KMS-11 (cell line): ENCODE data around the gene XDH.

Source experiments
- H2AFZ ChIP-seq: fragments of 200-600 bp; sonication (generic); 2 replicates; pipeline ENCODE4 v1.6.1; 2016; ENCODE audit warnings: antibody characterized with exemption, mixed run types, low read depth
- H3K27ac ChIP-seq: fragments of 200-600 bp; sonication (generic); 2 replicates; pipeline ENCODE4 v1.6.1; 2016; ENCODE audit warnings: mild to moderate bottlenecking, mixed run types
- H3K27me3 ChIP-seq: fragments of 200-600 bp; sonication (generic); 2 replicates; pipeline ENCODE4 v1.6.1; 2017; ENCODE audit warnings: mild to moderate bottlenecking, low read depth, mixed run types, moderate library complexity; ENCODE audit not compliant: insufficient read depth
- H3K36me3 ChIP-seq: fragments of 200-600 bp; sonication (generic); 2 replicates; pipeline ENCODE4 v1.6.1; 2017; ENCODE audit warnings: mild to moderate bottlenecking, mixed run types; ENCODE audit not compliant: insufficient read depth
- H3K4me1 ChIP-seq: fragments of 200-600 bp; sonication (generic); 2 replicates; pipeline ENCODE4 v1.6.1; 2016; ENCODE audit warnings: mild to moderate bottlenecking, low read depth, mixed run types; ENCODE audit not compliant: poor library complexity, severe bottlenecking
- H3K4me2 ChIP-seq: fragments of 200-600 bp; sonication (generic); 2 replicates; pipeline ENCODE4 v1.7.0; 2016; ENCODE audit warnings: mild to moderate bottlenecking, mixed run types
- H3K4me3 ChIP-seq: fragments of 200-600 bp; sonication (generic); IDR thresholded peaks from 2 replicates; pipeline ENCODE4 v1.6.1; 2017; ENCODE audit warnings: low read depth, low read length, mixed read lengths; ENCODE audit not compliant: insufficient read depth
- H3K79me2 ChIP-seq: fragments of 200-600 bp; sonication (generic); 2 replicates; pipeline ENCODE4 v1.6.1; 2016; ENCODE audit warnings: low read depth, mixed run types; ENCODE audit not compliant: insufficient read depth
- H3K9ac ChIP-seq: fragments of 200-600 bp; sonication (generic); 2 replicates; pipeline ENCODE4 v1.6.1; 2016; ENCODE audit warnings: mild to moderate bottlenecking, mixed run types
- H4K20me1 ChIP-seq: fragments of 200-600 bp; sonication (generic); 2 replicates; pipeline ENCODE4 v1.6.1; 2016; ENCODE audit warnings: mild to moderate bottlenecking, mixed run types; ENCODE audit not compliant: insufficient read depth
- CTCF ChIP-seq: fragments of 200-600 bp; sonication (generic); conservative IDR thresholded peaks from 2 replicates; pipeline ENCODE4 v1.6.1; 2017; ENCODE audit warnings: low read depth, mild to moderate bottlenecking, antibody characterized with exemption, low read length, moderate library complexity, mixed read lengths

Gene XDH

GRCh38 chr2:31373127-31373526, 41.4 kb downstream of the XDH start:
- Histone ChIP-seq H3K27ac (no peak overlapping the region), H3K79me2 (no peaks in the 10 kb centered on the region), H3K27me3 (no peaks in the 10 kb centered on the region), H3K9ac (no peak overlapping the region), H3K4me3 (no peak overlapping the region), H3K36me3 (no peaks in the 10 kb centered on the region), H3K4me2 (no peak overlapping the region), H4K20me1 (no peaks in the 10 kb centered on the region), H3K4me1 (no peaks in the 10 kb centered on the region), H2AFZ (no peak overlapping the region)
- TF ChIP-seq CTCF: no peak

- Histone ChIP-seq H2AFZ (no peak overlapping the region), H4K20me1 (no peaks in the 10 kb centered on the region), H3K9ac (no peak overlapping the region), H3K4me2 (no peak overlapping the region), H3K4me1 (no peaks in the 10 kb centered on the region), H3K27me3 (no peaks in the 10 kb centered on the region), H3K79me2 (no peaks in the 10 kb centered on the region), H3K4me3 (no peak overlapping the region), H3K27ac (no peak overlapping the region), H3K36me3 (no peaks in the 10 kb centered on the region)
- no peak for TF ChIP-seq CTCF
Measured at GRCh38 chr2:31372097-31372496, 42.4 kb downstream of the XDH start.

GRCh38 chr2:31371691-31372090, 42.9 kb downstream of the XDH start:
- Histone ChIP-seq H3K4me3 (no peak overlapping the region), H3K9ac (no peak overlapping the region), H3K27ac (no peak overlapping the region), H3K4me2 (no peak overlapping the region), H3K79me2 (no peaks in the 10 kb centered on the region), H3K27me3 (no peaks in the 10 kb centered on the region), H4K20me1 (no peaks in the 10 kb centered on the region), H3K36me3 (no peaks in the 10 kb centered on the region), H3K4me1 (no peaks in the 10 kb centered on the region), H2AFZ (no peak overlapping the region)
- no peak for TF ChIP-seq CTCF

GRCh38 chr2:31366733-31367132, 47.8 kb downstream of the XDH start:
- H2AFZ ChIP-seq: no peak overlapping the region
- no peak overlapping the region for H3K9ac ChIP-seq
- no peaks in the 10 kb centered on the region for H3K27me3 ChIP-seq
- H3K4me1 ChIP-seq: no peaks in the 10 kb centered on the region
- no peak overlapping the region for H3K4me3 ChIP-seq
- H3K79me2 ChIP-seq: no peaks in the 10 kb centered on the region
- H4K20me1 ChIP-seq: no peaks in the 10 kb centered on the region
- H3K27ac ChIP-seq: no peak overlapping the region
- no peak overlapping the region for H3K4me2 ChIP-seq
- no peaks in the 10 kb centered on the region for H3K36me3 ChIP-seq
- TF ChIP-seq CTCF: no peak
